CD14-positive monocyte (primary cell): ENCODE results near the gene MFGE8. TPM values are rescaled to one million over a fixed set of nuclear protein-coding genes. Genes with fewer than 3 reads are reported as not detected.

ENCODE experiments used
- DNase-seq, 3 donors: peaks; one replicate each; pipeline ENCODE4 v3.0.0-alpha.2; 2011 to 2022
- H2AFZ ChIP-seq: 2 replicates; pipeline ENCODE4 v1.6.0; 2012; ENCODE audit warnings: mild to moderate bottlenecking, low read depth, low read length, inconsistent platforms; ENCODE audit not compliant: insufficient read depth, poor library complexity, severe bottlenecking
- H3K27ac ChIP-seq, 2 donors: 1 replicate in 1 of 2; 2 replicates in 1 of 2; pipeline ENCODE4 v1.5.1; 2012 to 2013; ENCODE audit warnings: low read length in 2 of 2, control low read depth in 1 of 2, inconsistent platforms in 1 of 2, low read depth in 1 of 2, mild to moderate bottlenecking in 1 of 2
- H3K27me3 ChIP-seq, 2 donors: one replicate each; pipeline versions ENCODE4 v1.6.0 to v1.6.1; 2011 to 2013; ENCODE audit warnings: low read length in 2 of 2; ENCODE audit not compliant: control insufficient read depth in 2 of 2, insufficient read depth in 2 of 2
- H3K36me3 ChIP-seq, 2 donors: replicated peaks in 1 of 2; 1 replicate in 1 of 2; 2 replicates in 1 of 2; pipeline versions ENCODE4 v1.5.1 to v1.6.1; 2012 to 2013; ENCODE audit warnings: low read length in 2 of 2, control low read depth in 1 of 2, inconsistent platforms in 1 of 2, mild to moderate bottlenecking in 1 of 2; ENCODE audit not compliant: insufficient read depth in 2 of 2, control insufficient read depth in 1 of 2
- H3K4me1 ChIP-seq, 2 donors: 1 replicate in 1 of 2; 2 replicates in 1 of 2; pipeline versions ENCODE4 v1.5.1 to v1.6.1; 2012 to 2013; ENCODE audit warnings: low read length in 2 of 2, control low read depth in 1 of 2, inconsistent platforms in 1 of 2, mild to moderate bottlenecking in 1 of 2, moderate library complexity in 1 of 2; ENCODE audit not compliant: insufficient read depth in 2 of 2, control insufficient read depth in 1 of 2
- H3K4me2 ChIP-seq: replicated peaks from 2 replicates; pipeline ENCODE3; 2012; ENCODE audit warnings: low read length, moderate library complexity, mild to moderate bottlenecking; ENCODE audit not compliant: poor library complexity, severe bottlenecking; ENCODE audit errors: extremely low read depth
- H3K4me3 ChIP-seq, 3 experiments: fragments of 200-600 bp in 1 of 3; sonication (generic) in 1 of 3; replicated peaks in 1 of 3; 1 replicate in 2 of 3; 2 replicates in 1 of 3; pipeline ENCODE4 v1.5.1; 2011 to 2013; ENCODE audit warnings: low read length in 3 of 3, mild to moderate bottlenecking in 3 of 3, control low read depth in 2 of 3, low read depth in 2 of 3, inconsistent platforms in 1 of 3, moderate library complexity in 1 of 3
- H3K79me2 ChIP-seq: 2 replicates; pipeline ENCODE4 v1.6.0; 2012; ENCODE audit warnings: mild to moderate bottlenecking, control low read depth, inconsistent platforms, low read length, moderate library complexity; ENCODE audit not compliant: insufficient read depth
- H3K9ac ChIP-seq: 2 replicates; pipeline ENCODE4 v1.6.0; 2017; ENCODE audit warnings: low read length, mild to moderate bottlenecking; ENCODE audit not compliant: insufficient read depth, poor library complexity, severe bottlenecking
- H3K9me3 ChIP-seq, 2 donors: replicated peaks in 1 of 2; 1 replicate in 1 of 2; 2 replicates in 1 of 2; pipeline versions ENCODE4 v1.5.1 to v1.6.1; 2012 to 2013; ENCODE audit warnings: low read length in 2 of 2, control low read depth in 1 of 2; ENCODE audit not compliant: control insufficient read depth in 1 of 2, insufficient read depth in 1 of 2
- H4K20me1 ChIP-seq: 2 replicates; pipeline ENCODE4 v1.6.0; 2012; ENCODE audit warnings: mild to moderate bottlenecking, low read length, control low read depth, moderate library complexity; ENCODE audit not compliant: insufficient read depth
- H3K27ac Mint-ChIP-seq, 7 donors: one replicate each; pipeline ENCODE4 v1.8.0; 2020; ENCODE audit warnings: mild to moderate bottlenecking in 7 of 7, mixed read lengths in 7 of 7, moderate library complexity in 6 of 7, inconsistent platforms in 2 of 7
- H3K27me3 Mint-ChIP-seq, 3 donors: one replicate each; pipeline ENCODE4 v1.8.0; 2021 to 2022; ENCODE audit warnings: low read depth in 3 of 3, mild to moderate bottlenecking in 3 of 3, mixed read lengths in 3 of 3, moderate library complexity in 3 of 3, inconsistent platforms in 1 of 3
- H3K36me3 Mint-ChIP-seq, 2 donors: one replicate each; pipeline ENCODE4 v1.8.0; 2020; ENCODE audit warnings: mixed read lengths in 2 of 2, inconsistent platforms in 1 of 2, mild to moderate bottlenecking in 1 of 2
- H3K4me1 Mint-ChIP-seq: one replicate; pipeline ENCODE4 v1.8.0; 2020; ENCODE audit warnings: mild to moderate bottlenecking, mixed read lengths
- H3K4me3 Mint-ChIP-seq, 2 donors: one replicate each; pipeline ENCODE4 v1.8.0; 2020; ENCODE audit warnings: mild to moderate bottlenecking in 2 of 2, mixed read lengths in 2 of 2, moderate library complexity in 1 of 2
- H3K9me3 Mint-ChIP-seq, 7 donors: one replicate each; pipeline ENCODE4 v1.8.0; 2020 to 2022; ENCODE audit warnings: mixed read lengths in 7 of 7, mild to moderate bottlenecking in 6 of 7, moderate library complexity in 6 of 7, inconsistent platforms in 2 of 7
- WGBS: methylation state at CpG from one replicate; pipeline ENCODE4 v1.1.5; 2013; ENCODE audit warnings: missing lambda C conversion rate; ENCODE audit not compliant: insufficient coverage; 5-methylcytosine and 5-hydroxymethylcytosine counted together
- intact Hi-C, 2 donors: fragments of 100-400 bp; cut with micrococcal nuclease; formaldehyde crosslinking; loops; one replicate each; pipeline versions ENCODE4 v1.15.0 to v1.15.1; 2023
- polyA plus RNA-seq, 3 donors: library from polyadenylated mRNA; depleted of rRNA in 1 of 3; unstranded in 2 of 3; stranded (reverse) in 1 of 3; fragments of 300-500 nt in 2 of 3; fragments of >200 nt in 1 of 3; fragmentation: Illumina TruSeq in 2 of 3; gene quantifications; 1 replicate in 2 of 3; 2 replicates in 1 of 3; pipeline ENCODE4 v1.2.3, GENCODE V29; 2012 to 2021
- TF ChIP-seq, protein P1 (sequence below): fragments of 200-600 bp; IDR thresholded peaks from one replicate; pipeline ENCODE4 v1.8.0; 2022; ENCODE audit warnings: antibody characterized with exemption, mild to moderate bottlenecking

Gene MFGE8
- polyA plus RNA-seq, 3 donors: 2.7 TPM; not detected in 2

DNA sequence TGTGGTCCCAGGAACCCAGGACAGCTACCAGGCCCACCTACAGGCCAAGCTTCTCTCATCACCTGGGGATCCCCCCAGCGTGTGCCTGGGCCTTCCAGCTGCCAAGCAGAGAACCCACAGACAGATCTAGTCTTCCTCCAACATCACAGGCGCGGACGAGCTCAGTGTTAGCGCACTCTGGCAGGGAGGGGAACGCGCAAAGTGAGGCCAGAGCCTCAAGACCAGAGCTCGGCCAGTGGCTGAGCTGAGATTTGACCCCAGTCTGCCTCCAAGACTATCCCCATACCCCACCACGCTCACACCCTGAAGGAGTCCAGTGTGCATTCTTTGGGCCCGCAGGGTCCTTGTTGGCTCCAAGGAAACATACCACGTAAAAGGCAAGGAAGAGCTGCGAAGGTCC lies 5.1 kb downstream of the MFGE8 start:
- Histone ChIP-seq H3K9ac (no peak overlapping the region), H3K27me3 (peaks cover 0 to 10% of the 10 kb centered on the region in 2 donors), H3K79me2 (no peaks in the 10 kb centered on the region), H3K36me3 (no peaks in the 10 kb centered on the region), H3K9me3 (no peaks in the 10 kb centered on the region), H3K4me2 (no peak overlapping the region), H3K4me1 (peaks cover 6 to 7% of the 10 kb centered on the region in 2 donors), H3K4me3 (no peak overlapping the region), H2AFZ (no peak overlapping the region), H3K27ac (no peak overlapping the region), H4K20me1 (no peaks in the 10 kb centered on the region)
- Mint-ChIP-seq H3K27ac (peak overlapping the region in 1 of 7 donors; percentile 46), H3K4me1 (peaks cover 13% of the 10 kb centered on the region), H3K4me3 (no peak overlapping the region), H3K27me3 (peaks cover 7 to 15% (median 12%) of the 10 kb centered on the region in 3 donors), H3K9me3 (no peaks in the 10 kb centered on the region), H3K36me3 (no peaks in the 10 kb centered on the region)
- intact Hi-C loops: loop anchor here (10.0 kb wide), 2 partner anchors 107 to 267 kb away; no protein-coding TSS in a partner anchor
- WGBS: 79% methylated on average over 10 of the region's 12 CpGs
- DNase-seq: no peak
- TF ChIP-seq, protein P1, sequence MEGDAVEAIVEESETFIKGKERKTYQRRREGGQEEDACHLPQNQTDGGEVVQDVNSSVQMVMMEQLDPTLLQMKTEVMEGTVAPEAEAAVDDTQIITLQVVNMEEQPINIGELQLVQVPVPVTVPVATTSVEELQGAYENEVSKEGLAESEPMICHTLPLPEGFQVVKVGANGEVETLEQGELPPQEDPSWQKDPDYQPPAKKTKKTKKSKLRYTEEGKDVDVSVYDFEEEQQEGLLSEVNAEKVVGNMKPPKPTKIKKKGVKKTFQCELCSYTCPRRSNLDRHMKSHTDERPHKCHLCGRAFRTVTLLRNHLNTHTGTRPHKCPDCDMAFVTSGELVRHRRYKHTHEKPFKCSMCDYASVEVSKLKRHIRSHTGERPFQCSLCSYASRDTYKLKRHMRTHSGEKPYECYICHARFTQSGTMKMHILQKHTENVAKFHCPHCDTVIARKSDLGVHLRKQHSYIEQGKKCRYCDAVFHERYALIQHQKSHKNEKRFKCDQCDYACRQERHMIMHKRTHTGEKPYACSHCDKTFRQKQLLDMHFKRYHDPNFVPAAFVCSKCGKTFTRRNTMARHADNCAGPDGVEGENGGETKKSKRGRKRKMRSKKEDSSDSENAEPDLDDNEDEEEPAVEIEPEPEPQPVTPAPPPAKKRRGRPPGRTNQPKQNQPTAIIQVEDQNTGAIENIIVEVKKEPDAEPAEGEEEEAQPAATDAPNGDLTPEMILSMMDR: no peak

DNA sequence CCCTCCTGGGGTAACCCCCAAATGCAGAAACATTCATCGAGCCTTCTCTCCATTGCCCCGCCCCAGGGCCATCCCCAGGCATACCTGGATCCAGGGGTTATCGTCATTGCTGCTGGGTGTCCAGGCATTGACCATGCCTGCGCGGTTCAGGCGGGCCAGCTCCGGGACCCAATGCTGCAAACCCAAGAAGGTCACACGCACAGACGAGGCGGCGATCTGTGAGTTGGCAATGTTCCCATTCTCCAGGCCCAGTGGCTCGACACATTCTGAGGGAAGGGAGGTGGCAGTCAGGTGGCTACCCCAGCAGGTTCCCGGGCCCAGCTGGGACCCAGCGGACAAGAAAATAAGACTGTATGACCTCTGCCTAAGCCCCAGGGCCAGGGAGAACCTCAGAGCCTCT lies 6.1 kb downstream of the MFGE8 start:
- WGBS: 89% methylated on average over 14 of the region's 14 CpGs

More for the DNA sequence above, 6.1 kb downstream of the MFGE8 start:
- H3K79me2 ChIP-seq: no peaks in the 10 kb centered on the region
- Mint-ChIP-seq H3K36me3 (no peaks in the 10 kb centered on the region), H3K27ac (peak overlapping the region in 1 of 7 donors; percentile 32), H3K4me3 (no peak overlapping the region), H3K4me1 (peaks cover 6% of the 10 kb centered on the region), H3K9me3 (no peaks in the 10 kb centered on the region), H3K27me3 (peaks cover under 1 to 8% (median 6%) of the 10 kb centered on the region in 3 donors)
- H3K4me1 ChIP-seq: peaks cover 0 to under 1% of the 10 kb centered on the region in 2 donors
- TF ChIP-seq, protein P1: no peak
- no peak overlapping the region for H3K27ac ChIP-seq
- H4K20me1 ChIP-seq: no peaks in the 10 kb centered on the region
- no peak overlapping the region for H3K9ac ChIP-seq
- intact Hi-C loops: loop anchor here (10.0 kb wide), 2 partner anchors 108 to 268 kb away; no protein-coding TSS in a partner anchor
- H3K9me3 ChIP-seq: no peaks in the 10 kb centered on the region
- H3K4me2 ChIP-seq: no peak overlapping the region
- no peak for DNase-seq
- H3K36me3 ChIP-seq: no peaks in the 10 kb centered on the region
- no peak overlapping the region for H3K4me3 ChIP-seq
- no peak overlapping the region for H2AFZ ChIP-seq
- peaks cover 0 to 2% of the 10 kb centered on the region in 2 donors for H3K27me3 ChIP-seq
